Measurements from ENCODE around the gene ARHGAP35. TPM values are rescaled to one million over a fixed set of nuclear protein-coding genes. Genes with fewer than 3 reads are reported as not detected.
A peak's percentile ranks its signal among the peaks of the same experiment; 100 is the strongest.

Gene ARHGAP35
- total RNA-seq, 1 donor from 2014 or later: 30.3 TPM

GRCh38 chr19:46898731-46899130, 37.9 kb downstream of the ARHGAP35 start:
- H3K4me1 ChIP-seq (ENCODE audit: control insufficient read depth in 3 of 3, insufficient read depth in 3 of 3, low read length in 3 of 3): peaks cover 11 to 27% (median 21%) of the 10 kb centered on the region in 3 donors
- H3K36me3 ChIP-seq (ENCODE audit: control insufficient read depth in 3 of 3, insufficient read depth in 3 of 3, low read length in 3 of 3): no peaks in the 10 kb centered on the region
- H3K27ac ChIP-seq (ENCODE audit: low read depth, low read length): no peak overlapping the region
- H3K9me3 ChIP-seq (ENCODE audit: control insufficient read depth in 3 of 3, low read length in 3 of 3): no peaks in the 10 kb centered on the region
- H3K4me3 ChIP-seq (ENCODE audit: low read length in 3 of 3): peak overlapping the region in 2 of 3 donors; percentile 36 to 48
- no peak overlapping the region for H3K9ac ChIP-seq (ENCODE audit: low read depth in 1 of 3, low read length in 3 of 3)
- H3K27me3 ChIP-seq (ENCODE audit: control insufficient read depth in 3 of 3, insufficient read depth in 3 of 3, low read length in 3 of 3): no peaks in the 10 kb centered on the region

GRCh38 chr19:46900341-46900740, 39.5 kb downstream of the ARHGAP35 start:
- no peaks in the 10 kb centered on the region for H3K27me3 ChIP-seq (ENCODE audit: control insufficient read depth in 3 of 3, insufficient read depth in 3 of 3, low read length in 3 of 3)
- H3K9ac ChIP-seq (ENCODE audit: low read depth in 1 of 3, low read length in 3 of 3): no peak overlapping the region
- H3K27ac ChIP-seq (ENCODE audit: low read depth, low read length): no peak overlapping the region
- H3K9me3 ChIP-seq (ENCODE audit: control insufficient read depth in 3 of 3, low read length in 3 of 3): no peaks in the 10 kb centered on the region
- no peak overlapping the region for H3K4me3 ChIP-seq (ENCODE audit: low read length in 3 of 3)
- H3K36me3 ChIP-seq (ENCODE audit: control insufficient read depth in 3 of 3, insufficient read depth in 3 of 3, low read length in 3 of 3): no peaks in the 10 kb centered on the region
- H3K4me1 ChIP-seq (ENCODE audit: control insufficient read depth in 3 of 3, insufficient read depth in 3 of 3, low read length in 3 of 3): peaks cover 23 to 38% (median 32%) of the 10 kb centered on the region in 3 donors

GRCh38 chr19:46901701-46902401, 41.1 kb downstream of the ARHGAP35 start:
- no peak overlapping the region for H3K4me3 ChIP-seq (ENCODE audit: low read length in 3 of 3)
- no peak overlapping the region for H3K9ac ChIP-seq (ENCODE audit: low read depth in 1 of 3, low read length in 3 of 3)
- H3K4me1 ChIP-seq (ENCODE audit: control insufficient read depth in 3 of 3, insufficient read depth in 3 of 3, low read length in 3 of 3): peaks cover 24 to 33% (median 31%) of the 10 kb centered on the region in 3 donors
- H3K27ac ChIP-seq (ENCODE audit: low read depth, low read length): no peak overlapping the region
- H3K36me3 ChIP-seq (ENCODE audit: control insufficient read depth in 3 of 3, insufficient read depth in 3 of 3, low read length in 3 of 3): no peaks in the 10 kb centered on the region
- H3K9me3 ChIP-seq (ENCODE audit: control insufficient read depth in 3 of 3, low read length in 3 of 3): no peaks in the 10 kb centered on the region
- no peaks in the 10 kb centered on the region for H3K27me3 ChIP-seq (ENCODE audit: control insufficient read depth in 3 of 3, insufficient read depth in 3 of 3, low read length in 3 of 3)

DNA sequence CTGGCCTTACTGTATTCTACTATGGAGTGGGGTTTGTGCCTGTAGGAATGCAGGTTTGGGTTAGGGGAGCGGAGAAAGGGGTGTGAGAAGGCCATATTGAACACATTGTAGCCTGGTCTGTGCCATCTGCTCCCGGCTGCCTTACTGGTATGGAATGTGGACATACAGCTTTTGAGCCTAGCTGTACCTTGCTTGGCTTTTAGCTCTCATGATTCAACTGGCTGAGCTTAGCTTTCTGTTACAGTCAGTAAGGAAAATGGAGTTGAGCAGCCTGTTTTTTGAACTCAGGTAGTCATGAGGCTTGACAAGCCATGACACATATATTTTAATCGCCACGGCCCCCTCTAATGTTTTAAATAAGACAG, 41.6 kb downstream of the ARHGAP35 start:
- Histone ChIP-seq H3K27ac (ENCODE audit: low read depth, low read length) (no peak overlapping the region), H3K27me3 (ENCODE audit: control insufficient read depth in 3 of 3, insufficient read depth in 3 of 3, low read length in 3 of 3) (no peaks in the 10 kb centered on the region), H3K4me1 (ENCODE audit: control insufficient read depth in 3 of 3, insufficient read depth in 3 of 3, low read length in 3 of 3) (peaks cover 24 to 33% (median 31%) of the 10 kb centered on the region in 3 donors), H3K9me3 (ENCODE audit: control insufficient read depth in 3 of 3, low read length in 3 of 3) (no peaks in the 10 kb centered on the region), H3K4me3 (ENCODE audit: low read length in 3 of 3) (no peak overlapping the region), H3K36me3 (ENCODE audit: control insufficient read depth in 3 of 3, insufficient read depth in 3 of 3, low read length in 3 of 3) (no peaks in the 10 kb centered on the region), H3K9ac (ENCODE audit: low read depth in 1 of 3, low read length in 3 of 3) (no peak overlapping the region)

GRCh38 chr19:46903458-46903857, 42.7 kb downstream of the ARHGAP35 start:
- H3K27me3 ChIP-seq (ENCODE audit: control insufficient read depth in 3 of 3, insufficient read depth in 3 of 3, low read length in 3 of 3): no peaks in the 10 kb centered on the region
- no peak overlapping the region for H3K9ac ChIP-seq (ENCODE audit: low read depth in 1 of 3, low read length in 3 of 3)
- no peaks in the 10 kb centered on the region for H3K36me3 ChIP-seq (ENCODE audit: control insufficient read depth in 3 of 3, insufficient read depth in 3 of 3, low read length in 3 of 3)
- H3K9me3 ChIP-seq (ENCODE audit: control insufficient read depth in 3 of 3, low read length in 3 of 3): no peaks in the 10 kb centered on the region
- peak overlapping the region; percentile 64 for H3K27ac ChIP-seq (ENCODE audit: low read depth, low read length)
- H3K4me3 ChIP-seq (ENCODE audit: low read length in 3 of 3): no peak overlapping the region
- H3K4me1 ChIP-seq (ENCODE audit: control insufficient read depth in 3 of 3, insufficient read depth in 3 of 3, low read length in 3 of 3): peaks cover 27 to 33% (median 32%) of the 10 kb centered on the region in 3 donors

GRCh38 chr19:46904114-46905060, 43.6 kb downstream of the ARHGAP35 start:
- Histone ChIP-seq H3K4me1 (ENCODE audit: control insufficient read depth in 3 of 3, insufficient read depth in 3 of 3, low read length in 3 of 3) (peaks cover 27 to 30% (median 27%) of the 10 kb centered on the region in 3 donors), H3K27me3 (ENCODE audit: control insufficient read depth in 3 of 3, insufficient read depth in 3 of 3, low read length in 3 of 3) (no peaks in the 10 kb centered on the region), H3K27ac (ENCODE audit: low read depth, low read length) (peak overlapping the region; percentile 64), H3K9me3 (ENCODE audit: control insufficient read depth in 3 of 3, low read length in 3 of 3) (no peaks in the 10 kb centered on the region), H3K36me3 (ENCODE audit: control insufficient read depth in 3 of 3, insufficient read depth in 3 of 3, low read length in 3 of 3) (no peaks in the 10 kb centered on the region), H3K4me3 (ENCODE audit: low read length in 3 of 3) (no peak overlapping the region), H3K9ac (ENCODE audit: low read depth in 1 of 3, low read length in 3 of 3) (no peak overlapping the region)

- no peaks in the 10 kb centered on the region for H3K9me3 ChIP-seq (ENCODE audit: control insufficient read depth in 3 of 3, low read length in 3 of 3)
- H3K27me3 ChIP-seq (ENCODE audit: control insufficient read depth in 3 of 3, insufficient read depth in 3 of 3, low read length in 3 of 3): no peaks in the 10 kb centered on the region
- no peak overlapping the region for H3K9ac ChIP-seq (ENCODE audit: low read depth in 1 of 3, low read length in 3 of 3)
- no peak overlapping the region for H3K27ac ChIP-seq (ENCODE audit: low read depth, low read length)
- no peak overlapping the region for H3K4me3 ChIP-seq (ENCODE audit: low read length in 3 of 3)
- H3K36me3 ChIP-seq (ENCODE audit: control insufficient read depth in 3 of 3, insufficient read depth in 3 of 3, low read length in 3 of 3): no peaks in the 10 kb centered on the region
- peaks cover 27 to 33% (median 29%) of the 10 kb centered on the region in 3 donors for H3K4me1 ChIP-seq (ENCODE audit: control insufficient read depth in 3 of 3, insufficient read depth in 3 of 3, low read length in 3 of 3)
These were observed 45.4 kb downstream of the ARHGAP35 start for GRCh38 chr19:46906221-46906620.

GRCh38 chr19:46907880-46908279, 47.1 kb downstream of the ARHGAP35 start:
- Histone ChIP-seq H3K27ac (ENCODE audit: low read depth, low read length) (no peak overlapping the region), H3K9me3 (ENCODE audit: control insufficient read depth in 3 of 3, low read length in 3 of 3) (no peaks in the 10 kb centered on the region), H3K9ac (ENCODE audit: low read depth in 1 of 3, low read length in 3 of 3) (no peak overlapping the region), H3K27me3 (ENCODE audit: control insufficient read depth in 3 of 3, insufficient read depth in 3 of 3, low read length in 3 of 3) (no peaks in the 10 kb centered on the region), H3K4me1 (ENCODE audit: control insufficient read depth in 3 of 3, insufficient read depth in 3 of 3, low read length in 3 of 3) (peaks cover 23 to 27% (median 24%) of the 10 kb centered on the region in 3 donors), H3K4me3 (ENCODE audit: low read length in 3 of 3) (no peak overlapping the region), H3K36me3 (ENCODE audit: control insufficient read depth in 3 of 3, insufficient read depth in 3 of 3, low read length in 3 of 3) (no peaks in the 10 kb centered on the region)

DNA sequence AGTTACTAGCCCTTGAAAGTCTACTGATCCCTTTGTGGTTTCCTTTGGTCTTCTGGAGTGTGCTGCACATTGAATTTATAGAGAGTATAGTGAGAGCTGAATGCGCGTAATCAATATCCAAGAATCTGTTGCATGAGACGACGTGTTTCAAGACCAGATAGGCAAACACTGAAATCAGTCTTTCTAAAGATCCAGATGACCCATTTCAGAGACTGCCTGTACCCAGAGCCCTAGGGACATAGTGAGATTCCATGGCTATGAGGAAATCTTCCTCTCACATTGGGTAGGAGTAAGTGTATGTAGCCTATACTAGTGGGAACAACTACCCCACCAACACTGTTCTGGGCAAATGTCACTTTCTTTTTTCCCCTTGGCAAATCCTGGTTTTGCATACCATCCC, 48.6 kb downstream of the ARHGAP35 start:
- H3K36me3 ChIP-seq (ENCODE audit: control insufficient read depth in 3 of 3, insufficient read depth in 3 of 3, low read length in 3 of 3): no peaks in the 10 kb centered on the region

More for the DNA sequence above, 48.6 kb downstream of the ARHGAP35 start:
- H3K4me1 ChIP-seq (ENCODE audit: control insufficient read depth in 3 of 3, insufficient read depth in 3 of 3, low read length in 3 of 3): peaks cover 15 to 28% (median 24%) of the 10 kb centered on the region in 3 donors
- no peak overlapping the region for H3K27ac ChIP-seq (ENCODE audit: low read depth, low read length)
- no peak overlapping the region for H3K4me3 ChIP-seq (ENCODE audit: low read length in 3 of 3)
- no peaks in the 10 kb centered on the region for H3K27me3 ChIP-seq (ENCODE audit: control insufficient read depth in 3 of 3, insufficient read depth in 3 of 3, low read length in 3 of 3)
- H3K9ac ChIP-seq (ENCODE audit: low read depth in 1 of 3, low read length in 3 of 3): no peak overlapping the region
- no peaks in the 10 kb centered on the region for H3K9me3 ChIP-seq (ENCODE audit: control insufficient read depth in 3 of 3, low read length in 3 of 3)
